ENCODE data around the gene AMIGO1.

DNA sequence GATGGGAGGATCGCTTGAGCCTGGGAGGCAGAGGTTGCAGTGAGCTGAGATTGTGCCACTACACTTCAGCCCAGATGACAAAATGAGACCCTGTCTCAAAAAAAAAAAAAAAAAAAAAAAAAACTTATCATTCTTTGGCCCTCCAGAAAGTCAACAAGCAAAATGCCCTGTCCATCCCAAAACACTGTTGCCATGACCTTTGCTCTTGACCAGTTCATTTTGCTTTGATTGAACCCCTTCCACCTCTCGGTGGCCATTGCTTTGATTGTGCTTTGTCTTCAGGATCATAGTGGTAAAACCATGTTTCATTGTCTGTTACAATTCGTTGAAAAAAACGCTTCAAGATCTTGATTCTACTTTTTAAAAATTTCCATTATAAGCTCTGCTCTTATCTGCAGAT is 51.7 kb downstream of the AMIGO1 start:
- TF ChIP-seq, protein P1, sequence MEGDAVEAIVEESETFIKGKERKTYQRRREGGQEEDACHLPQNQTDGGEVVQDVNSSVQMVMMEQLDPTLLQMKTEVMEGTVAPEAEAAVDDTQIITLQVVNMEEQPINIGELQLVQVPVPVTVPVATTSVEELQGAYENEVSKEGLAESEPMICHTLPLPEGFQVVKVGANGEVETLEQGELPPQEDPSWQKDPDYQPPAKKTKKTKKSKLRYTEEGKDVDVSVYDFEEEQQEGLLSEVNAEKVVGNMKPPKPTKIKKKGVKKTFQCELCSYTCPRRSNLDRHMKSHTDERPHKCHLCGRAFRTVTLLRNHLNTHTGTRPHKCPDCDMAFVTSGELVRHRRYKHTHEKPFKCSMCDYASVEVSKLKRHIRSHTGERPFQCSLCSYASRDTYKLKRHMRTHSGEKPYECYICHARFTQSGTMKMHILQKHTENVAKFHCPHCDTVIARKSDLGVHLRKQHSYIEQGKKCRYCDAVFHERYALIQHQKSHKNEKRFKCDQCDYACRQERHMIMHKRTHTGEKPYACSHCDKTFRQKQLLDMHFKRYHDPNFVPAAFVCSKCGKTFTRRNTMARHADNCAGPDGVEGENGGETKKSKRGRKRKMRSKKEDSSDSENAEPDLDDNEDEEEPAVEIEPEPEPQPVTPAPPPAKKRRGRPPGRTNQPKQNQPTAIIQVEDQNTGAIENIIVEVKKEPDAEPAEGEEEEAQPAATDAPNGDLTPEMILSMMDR (IDR thresholded peaks at IDR 0.05) = no peak
- no peak for TF ChIP-seq POLR2A (IDR thresholded peaks at IDR 0.05)

All from esophagus squamous epithelium (tissue), 4 donors.